Activated CD4-positive, alpha-beta memory T cell treated with anti-CD3 and anti-CD28 coated beads for 36 hours (primary cell): ENCODE data around the gene SLC44A2. TPM values are rescaled to one million over a fixed set of nuclear protein-coding genes. Genes with fewer than 3 reads are reported as not detected.

Experiments used
- total RNA-seq, 2 experiments: library from RNA; stranded (reverse); gene quantifications; one replicate each; pipeline ENCODE4 v1.2.3, GENCODE V29; 2021

SLC44A2 gene
- total RNA-seq, 2 experiments from 2014 or later: 89.3 to 94.6 TPM

Other genes starting within 250 kb of the SLC44A2 start
- 100 to 1,000 TPM; 168 to 186 TPM for gene TYK2, start 245.0 kb upstream of the SLC44A2 start, total RNA-seq
- 100 to 1,000 TPM; 189 to 207 TPM for gene CDC37, start 222.0 kb upstream of the SLC44A2 start, total RNA-seq
- gene PDE4A, start 205.0 kb upstream of the SLC44A2 start, total RNA-seq: 10 to 100 TPM; 15.7 to 17.5 TPM
- gene KEAP1, start 122.2 kb upstream of the SLC44A2 start, total RNA-seq: 10 to 100 TPM; 68.0 to 71.0 TPM
- under 1 TPM; 0.12 to 0.40 TPM for gene S1PR5, start 108.1 kb upstream of the SLC44A2 start, total RNA-seq
- 10 to 100 TPM; 23.8 to 26.7 TPM for gene ATG4D, start 81.6 kb upstream of the SLC44A2 start, total RNA-seq
- 10 to 100 TPM; 46.2 to 52.3 TPM for gene KRI1, start 59.5 kb upstream of the SLC44A2 start, total RNA-seq
- gene CDKN2D, start 56.6 kb upstream of the SLC44A2 start, total RNA-seq: 10 to 100 TPM; 68.6 to 68.8 TPM
- gene AP1M2, start 38.2 kb upstream of the SLC44A2 start, total RNA-seq: not detected
- gene ILF3, start 28.8 kb downstream of the SLC44A2 start, total RNA-seq: 100 to 1,000 TPM; 355 to 357 TPM
- 10 to 100 TPM; 43.1 to 47.4 TPM for gene QTRT1, start 75.9 kb downstream of the SLC44A2 start, total RNA-seq
- gene DNM2, start 92.5 kb downstream of the SLC44A2 start, total RNA-seq: 100 to 1,000 TPM; 171 to 173 TPM
- gene TMED1, start 210.7 kb downstream of the SLC44A2 start, total RNA-seq: 10 to 100 TPM; 18.8 to 19.1 TPM
- 1 to 10 TPM; 1.4 to 1.7 TPM for gene C19orf38, start 222.9 kb downstream of the SLC44A2 start, total RNA-seq
- 10 to 100 TPM; 75.0 to 78.3 TPM for gene CARM1, start 246.0 kb downstream of the SLC44A2 start, total RNA-seq